IMR-90 (cell line): ENCODE results near the gene RAB37. TPM values are rescaled to one million over a fixed set of nuclear protein-coding genes. Genes with fewer than 3 reads are reported as not detected.

ENCODE experiments used
- ATAC-seq: fragments of 200-7000 bp; cut with Tn5 transposase; 2 replicates; pipeline ENCODE4 v1.9.1; 2020; ENCODE audit warnings: low read depth, mild to moderate bottlenecking, moderate library complexity
- BruUV-seq: library from RNA; stranded (reverse); fragments of 400-500 nt; replicated peaks from 2 replicates; lab custom pipeline; 2021; lab: Mats Ljungman, UMichigan
- CTCF ChIA-PET: fragments of 300-600 bp; formaldehyde crosslinking; extraction: SDS; loops from one replicate; lab custom pipeline; 2021; ENCODE audit warnings: antibody characterized with exemption; lab: Yijun Ruan, JAX
- POLR2A ChIA-PET: fragments of 300-600 bp; sonication (Branson Sonifier 250); formaldehyde crosslinking; loops from one replicate; lab custom pipeline; 2022; ENCODE audit warnings: antibody characterized with exemption; ENCODE audit not compliant: unreplicated experiment; lab: Charles Lee
- DNase-seq: peaks from one replicate; pipeline ENCODE4 v3.0.0; 2013
- H2AFZ ChIP-seq: replicated peaks from 2 replicates; pipeline ENCODE3; 2013; ENCODE audit warnings: low read length, mild to moderate bottlenecking; ENCODE audit not compliant: poor library complexity
- H2AK5ac ChIP-seq: 2 replicates; pipeline ENCODE4 v1.6.1; 2013; ENCODE audit warnings: low read depth, low read length, inconsistent platforms
- H2AK9ac ChIP-seq: replicated peaks from 2 replicates; pipeline ENCODE3; 2013; ENCODE audit warnings: mild to moderate bottlenecking, low read depth, low read length, moderate library complexity; ENCODE audit not compliant: poor library complexity
- H2BK120ac ChIP-seq: 2 replicates; pipeline ENCODE4 v1.6.1; 2013; ENCODE audit warnings: low read depth, low read length, inconsistent platforms
- H2BK15ac ChIP-seq: 3 replicates; pipeline ENCODE4 v1.6.1; 2013; ENCODE audit warnings: low read depth, low read length, inconsistent platforms
- H2BK20ac ChIP-seq: 2 replicates; pipeline ENCODE4 v1.6.1; 2013; ENCODE audit warnings: low read depth, mild to moderate bottlenecking, inconsistent platforms, low read length, moderate library complexity
- H2BK5ac ChIP-seq: 2 replicates; pipeline ENCODE4 v1.6.1; 2013; ENCODE audit warnings: mild to moderate bottlenecking, low read depth, low read length, inconsistent platforms; ENCODE audit not compliant: poor library complexity, severe bottlenecking
- H3K14ac ChIP-seq: replicated peaks from 2 replicates; pipeline ENCODE4 v1.6.1; 2013; ENCODE audit warnings: low read depth, low read length, inconsistent platforms
- H3K18ac ChIP-seq: 2 replicates; pipeline ENCODE4 v1.6.1; 2013; ENCODE audit warnings: low read depth, low read length, control low read depth
- H3K23ac ChIP-seq: 2 replicates; pipeline ENCODE4 v1.6.1; 2013; ENCODE audit warnings: low read depth, low read length, inconsistent platforms
- H3K27ac ChIP-seq: 2 replicates; pipeline ENCODE4 v1.5.1; 2013; ENCODE audit warnings: mild to moderate bottlenecking, control low read depth, low read length; ENCODE audit not compliant: insufficient read depth
- H3K27me3 ChIP-seq: 2 replicates; pipeline ENCODE4 v1.6.1; 2013; ENCODE audit warnings: low read length; ENCODE audit not compliant: control insufficient read depth, insufficient read depth
- H3K36me3 ChIP-seq: 2 replicates; pipeline ENCODE4 v1.6.1; 2013; ENCODE audit warnings: low read length, mixed read lengths; ENCODE audit not compliant: control insufficient read depth, insufficient read depth
- H3K4ac ChIP-seq: 2 replicates; pipeline ENCODE4 v1.6.1; 2013; ENCODE audit warnings: low read depth, low read length, inconsistent platforms
- H3K4me1 ChIP-seq: 2 replicates; pipeline ENCODE4 v1.6.1; 2013; ENCODE audit warnings: low read length, mixed read lengths; ENCODE audit not compliant: control insufficient read depth, insufficient read depth
- H3K4me2 ChIP-seq: 2 replicates; pipeline ENCODE4 v1.6.1; 2013; ENCODE audit warnings: low read depth, mild to moderate bottlenecking, control low read depth, low read length, moderate library complexity
- H3K4me3 ChIP-seq: 2 replicates; pipeline ENCODE4 v1.5.1; 2013; ENCODE audit warnings: low read depth, mild to moderate bottlenecking, control low read depth, low read length, moderate library complexity; ENCODE audit not compliant: insufficient read depth
- H3K56ac ChIP-seq: 2 replicates; pipeline ENCODE4 v1.6.1; 2013; ENCODE audit warnings: low read length, inconsistent platforms; ENCODE audit not compliant: insufficient read depth; ENCODE audit errors: extremely low read depth
- H3K79me1 ChIP-seq, 2 experiments: 2 replicates each; pipeline ENCODE4 v1.6.1; 2013; ENCODE audit warnings: low read length in 2 of 2, inconsistent platforms in 1 of 2, low read depth in 1 of 2
- H3K9ac ChIP-seq: 2 replicates; pipeline ENCODE4 v1.6.1; 2013; ENCODE audit warnings: low read depth, low read length, control low read depth
- H3K9me1 ChIP-seq: 2 replicates; pipeline ENCODE4 v1.6.1; 2013; ENCODE audit warnings: low read length, inconsistent platforms; ENCODE audit not compliant: insufficient read depth
- H3K9me3 ChIP-seq: 2 replicates; pipeline ENCODE4 v1.6.1; 2013; ENCODE audit warnings: low read length; ENCODE audit not compliant: control insufficient read depth, insufficient read depth
- H4K20me1 ChIP-seq: 2 replicates; pipeline ENCODE4 v1.6.1; 2013; ENCODE audit warnings: low read length, inconsistent platforms; ENCODE audit not compliant: insufficient read depth
- H4K5ac ChIP-seq: 2 replicates; pipeline ENCODE4 v1.6.1; 2013; ENCODE audit warnings: mild to moderate bottlenecking, low read depth, low read length, control low read depth
- H4K8ac ChIP-seq, 2 experiments: 2 replicates each; pipeline ENCODE4 v1.6.1; 2013; ENCODE audit warnings: low read depth in 2 of 2, low read length in 2 of 2, control low read depth in 1 of 2, inconsistent platforms in 1 of 2
- H4K91ac ChIP-seq: 2 replicates; pipeline ENCODE4 v1.6.1; 2013; ENCODE audit warnings: low read depth, low read length, inconsistent platforms; ENCODE audit not compliant: insufficient read depth
- MAFK ChIP-seq: IDR thresholded peaks from 2 replicates; pipeline ENCODE4 v1.6.1; 2012; ENCODE audit warnings: low read depth, low read length, improper control_type of control experiment
- NFE2L2 ChIP-seq: fragments of 150-350 bp; IDR thresholded peaks from 2 replicates; pipeline ENCODE4 v1.6.1; 2016; ENCODE audit warnings: low read depth, mild to moderate bottlenecking, low read length
- WGBS, 2 experiments: methylation state at CpG; one replicate each; pipeline versions ENCODE4 v1.1.5 to v1.1.7; 2013; ENCODE audit warnings: missing lambda C conversion rate in 2 of 2; ENCODE audit not compliant: insufficient read length in 1 of 2; ENCODE audit errors: extremely low coverage in 2 of 2; 5-methylcytosine and 5-hydroxymethylcytosine counted together
- dilution Hi-C: fragments of 300-500 bp; cut with HindIII; formaldehyde crosslinking; loops from one replicate; pipeline ENCODE4 v1.14.3; 2018; ENCODE audit warnings: low sequenced_read_pairs; ENCODE audit not compliant: unreplicated experiment
- in situ Hi-C: fragments of 300-500 bp; cut with MboI; formaldehyde crosslinking; loops from 3 replicates; pipeline ENCODE4 v1.14.3; 2019; ENCODE audit warnings: low sequenced_read_pairs, inconsistent platforms, mixed read lengths
- intact Hi-C: fragments of 100-400 bp; cut with micrococcal nuclease; formaldehyde crosslinking; loops from 2 replicates; pipeline ENCODE4 v1.10.0; 2022
- polyA plus RNA-seq, 3 experiments: library from polyadenylated mRNA; depleted of rRNA; stranded (reverse); fragments of >200 nt; gene quantifications; 2 replicates each; pipeline ENCODE4 v1.2.3, GENCODE V29; 2012; ENCODE audit warnings: low replicate concordance in 1 of 3
- total RNA-seq: library from RNA; depleted of rRNA; stranded (reverse); fragments of >200 nt; gene quantifications from 2 replicates; pipeline ENCODE4 v1.2.3, GENCODE V29; 2012
- TF ChIP-seq, protein P1 (sequence below): conservative IDR thresholded peaks from 2 replicates; pipeline ENCODE4 v1.5.1; 2012; ENCODE audit warnings: mild to moderate bottlenecking, low read depth, low read length, improper control_type of control experiment

RAB37 gene
- total and polyA plus RNA-seq, 2 of the 4 experiments (the other 2 are of a cell fraction): 0.19 TPM; not detected in 1

DNA sequence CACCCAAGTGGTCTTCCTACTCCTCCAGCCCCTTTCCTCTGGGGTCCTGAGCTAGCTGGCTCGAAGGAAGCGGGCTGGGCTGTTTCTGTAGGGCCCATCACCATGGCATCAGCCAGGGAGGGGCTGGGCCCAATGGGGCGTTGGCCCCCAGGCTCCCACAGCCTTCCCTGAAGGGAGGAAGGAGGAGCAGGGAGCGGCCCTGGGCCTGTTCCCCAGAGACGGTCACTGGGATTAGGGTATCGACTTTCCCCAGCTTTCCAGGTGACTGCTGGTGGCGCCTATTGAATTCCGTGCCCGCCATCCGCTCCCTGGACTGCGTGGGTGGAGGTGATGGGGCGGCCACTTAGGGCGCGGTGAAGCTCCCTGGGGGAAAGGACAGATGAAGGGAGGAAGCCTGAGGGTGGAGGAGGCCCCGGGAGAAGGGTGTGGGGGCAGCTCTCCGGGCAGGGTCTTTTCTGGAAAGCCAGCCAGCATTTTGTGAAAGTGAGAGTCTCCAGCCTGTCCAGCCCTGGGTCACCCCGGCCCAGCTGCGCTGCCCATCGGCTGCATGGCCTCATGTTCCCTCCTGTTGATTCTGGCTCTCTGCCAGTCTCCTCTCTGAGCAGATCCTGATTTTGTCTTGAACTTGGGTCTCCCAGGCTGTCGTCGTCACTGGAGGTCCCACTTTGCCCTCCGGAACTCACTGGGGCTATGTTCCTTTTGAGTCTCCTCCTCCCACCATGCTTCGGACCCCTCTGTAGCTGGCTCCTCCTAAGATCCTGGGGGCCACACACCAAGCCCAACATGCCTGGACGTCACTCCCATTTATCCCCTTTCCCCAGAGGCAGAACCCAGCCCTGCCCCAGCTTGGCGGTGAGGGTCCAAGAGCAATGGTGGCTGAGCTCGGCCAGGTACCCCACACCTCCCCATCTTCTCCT lies 21.1 kb downstream of the RAB37 start (continued):
- TF ChIP-seq, protein P1, sequence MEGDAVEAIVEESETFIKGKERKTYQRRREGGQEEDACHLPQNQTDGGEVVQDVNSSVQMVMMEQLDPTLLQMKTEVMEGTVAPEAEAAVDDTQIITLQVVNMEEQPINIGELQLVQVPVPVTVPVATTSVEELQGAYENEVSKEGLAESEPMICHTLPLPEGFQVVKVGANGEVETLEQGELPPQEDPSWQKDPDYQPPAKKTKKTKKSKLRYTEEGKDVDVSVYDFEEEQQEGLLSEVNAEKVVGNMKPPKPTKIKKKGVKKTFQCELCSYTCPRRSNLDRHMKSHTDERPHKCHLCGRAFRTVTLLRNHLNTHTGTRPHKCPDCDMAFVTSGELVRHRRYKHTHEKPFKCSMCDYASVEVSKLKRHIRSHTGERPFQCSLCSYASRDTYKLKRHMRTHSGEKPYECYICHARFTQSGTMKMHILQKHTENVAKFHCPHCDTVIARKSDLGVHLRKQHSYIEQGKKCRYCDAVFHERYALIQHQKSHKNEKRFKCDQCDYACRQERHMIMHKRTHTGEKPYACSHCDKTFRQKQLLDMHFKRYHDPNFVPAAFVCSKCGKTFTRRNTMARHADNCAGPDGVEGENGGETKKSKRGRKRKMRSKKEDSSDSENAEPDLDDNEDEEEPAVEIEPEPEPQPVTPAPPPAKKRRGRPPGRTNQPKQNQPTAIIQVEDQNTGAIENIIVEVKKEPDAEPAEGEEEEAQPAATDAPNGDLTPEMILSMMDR: no peak

DNA sequence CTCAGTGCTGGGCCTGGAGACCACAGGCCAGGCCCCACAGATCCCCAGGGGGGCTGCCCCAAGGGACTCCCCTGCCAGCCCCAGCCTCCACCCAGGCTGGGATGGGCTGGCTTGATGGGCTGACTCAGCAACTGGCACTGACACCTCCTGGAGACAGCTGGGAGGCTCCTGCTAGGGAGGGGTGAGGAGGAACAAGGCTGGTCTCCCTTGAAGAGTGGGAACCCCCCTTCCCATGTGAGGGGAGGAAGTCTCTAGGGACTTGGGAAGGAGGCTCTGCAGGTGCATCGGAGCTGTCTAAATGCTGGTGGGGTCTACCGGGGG lies 21.8 kb downstream of the RAB37 start:
- Histone ChIP-seq H3K9me1 (0 out of 2 replicates have a peak, but pooled peaks cover 6% of the 10 kb centered on the region), H3K18ac (no peak overlapping the region), H3K36me3 (no peaks in the 10 kb centered on the region), H3K56ac (no peak overlapping the region), H3K4ac (no peak overlapping the region; the same call in 1 of the 2 replicates), H3K23ac (no peak overlapping the region), H2AK5ac (no peak overlapping the region), H2AFZ (peak overlapping the region; percentile 51), H2AK9ac (peak overlapping the region; percentile 85), H3K9ac (no peak overlapping the region), H2BK15ac (no peak overlapping the region), H3K4me1 (peaks cover 25% of the 10 kb centered on the region), H4K8ac (no peak overlapping the region), H3K4me3 (no peak overlapping the region), H3K27ac (no peak overlapping the region), H4K5ac (no peak overlapping the region), H3K27me3 (no peaks in the 10 kb centered on the region), H2BK120ac (no peak overlapping the region), H3K14ac (no peak overlapping the region), H2BK20ac (no peak overlapping the region), H4K20me1 (peaks cover 8% of the 10 kb centered on the region), H3K9me3 (no peaks in the 10 kb centered on the region), H3K4me2 (no peak overlapping the region), H2BK5ac (no peak overlapping the region), H3K79me1 (peaks cover 0 to 10% of the 10 kb centered on the region in 2 experiments; a peak in 2 of 4 replicates), H4K91ac (no peak overlapping the region)
- peak; percentile 56; the same call in 1 of the 2 replicates for ATAC-seq
- TF ChIP-seq NFE2L2: no peak
- TF ChIP-seq MAFK: peak; percentile 58
- POLR2A ChIA-PET: interaction anchor here (0.6 kb wide), 1 partner anchor 13 kb away, joined by 4 read pairs; no protein-coding TSS in a partner anchor
- CTCF ChIA-PET: interaction anchor here (0.9 to 1.0 kb wide), 2 partner anchors 12 to 18 kb away, joined by 3 to 4 read pairs; a partner anchor contains a TSS
- in situ Hi-C loops: no loop called here
- DNase-seq: peak; percentile 27
- intact Hi-C loops: no loop called here
- dilution Hi-C loops: no loop called here
- WGBS, 2 experiments: no CpG with 5 or more reads among the region's 2 CpGs
- no TSS peak for BruUV-seq
